Measurements from ENCODE around the gene AKR1D1. TPM values are rescaled to one million over a fixed set of nuclear protein-coding genes. Genes with fewer than 3 reads are reported as not detected.

AKR1D1 gene
- total RNA-seq, 4 donors from 2014 or later = 0.20 TPM; not detected in 3

DNA sequence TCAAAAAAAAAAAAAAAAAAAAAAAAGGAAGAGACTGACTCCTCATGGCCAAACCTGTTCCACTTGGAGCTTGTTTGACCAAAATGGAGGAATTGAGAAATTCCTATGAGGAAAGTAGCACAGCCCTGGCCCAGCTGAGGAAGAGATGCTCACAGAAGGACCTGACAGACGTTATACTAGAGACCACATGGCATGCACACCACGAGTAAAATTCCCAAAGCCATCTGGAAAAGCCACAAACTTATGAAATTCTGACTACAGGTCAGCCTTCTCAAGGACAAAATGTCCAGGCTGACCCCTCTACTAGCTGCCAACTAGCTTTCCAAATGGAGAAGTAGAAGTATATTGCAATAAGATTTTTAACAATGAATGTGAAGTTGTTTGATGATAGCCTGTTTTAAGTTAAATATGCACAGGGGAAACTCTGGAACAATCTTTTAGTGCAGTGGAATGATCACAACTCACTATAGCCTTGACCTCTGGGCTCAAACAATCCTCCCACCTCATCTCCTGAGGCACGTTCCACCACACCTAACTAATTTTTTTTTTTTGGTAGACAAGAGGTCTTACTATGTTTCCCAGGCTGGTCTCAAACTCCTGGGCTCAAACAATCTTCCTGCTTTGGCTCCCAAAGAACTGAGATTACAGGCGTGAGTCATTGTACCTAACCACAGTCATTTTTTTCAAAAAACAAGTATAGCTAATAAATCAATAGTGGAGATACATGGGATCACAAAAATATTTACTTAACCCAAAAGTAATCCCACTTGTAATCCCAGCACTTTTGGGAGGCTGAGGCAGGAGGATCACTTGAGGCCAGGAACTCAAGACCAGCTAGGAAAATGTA is 75.7 kb downstream of the AKR1D1 start:
- Histone ChIP-seq H3K36me3 (no peaks in the 10 kb centered on the region), H3K27ac (no peak overlapping the region), H3K4me3 (no peak overlapping the region), H3K9me3 (no peaks in the 10 kb centered on the region), H3K4me1 (no peaks in the 10 kb centered on the region), H3K27me3 (no peaks in the 10 kb centered on the region)
- in situ Hi-C loops (cut with MboI; ENCODE audit: low sequenced_read_pairs in 4 of 4) (loop anchor here in 2 of 4 donors (10.0 to 25.0 kb wide), 2 partner anchors 583 to 585 kb away; no protein-coding TSS in a partner anchor), intact Hi-C loops (cut with DNase I; ENCODE audit: low total_unique reads) (no loop called here)
- DNase-seq = no peak
- no peak for ATAC-seq
- no peak for TF ChIP-seq POLR2A (IDR thresholded peaks at IDR 0.05)
- TF ChIP-seq, protein P1, sequence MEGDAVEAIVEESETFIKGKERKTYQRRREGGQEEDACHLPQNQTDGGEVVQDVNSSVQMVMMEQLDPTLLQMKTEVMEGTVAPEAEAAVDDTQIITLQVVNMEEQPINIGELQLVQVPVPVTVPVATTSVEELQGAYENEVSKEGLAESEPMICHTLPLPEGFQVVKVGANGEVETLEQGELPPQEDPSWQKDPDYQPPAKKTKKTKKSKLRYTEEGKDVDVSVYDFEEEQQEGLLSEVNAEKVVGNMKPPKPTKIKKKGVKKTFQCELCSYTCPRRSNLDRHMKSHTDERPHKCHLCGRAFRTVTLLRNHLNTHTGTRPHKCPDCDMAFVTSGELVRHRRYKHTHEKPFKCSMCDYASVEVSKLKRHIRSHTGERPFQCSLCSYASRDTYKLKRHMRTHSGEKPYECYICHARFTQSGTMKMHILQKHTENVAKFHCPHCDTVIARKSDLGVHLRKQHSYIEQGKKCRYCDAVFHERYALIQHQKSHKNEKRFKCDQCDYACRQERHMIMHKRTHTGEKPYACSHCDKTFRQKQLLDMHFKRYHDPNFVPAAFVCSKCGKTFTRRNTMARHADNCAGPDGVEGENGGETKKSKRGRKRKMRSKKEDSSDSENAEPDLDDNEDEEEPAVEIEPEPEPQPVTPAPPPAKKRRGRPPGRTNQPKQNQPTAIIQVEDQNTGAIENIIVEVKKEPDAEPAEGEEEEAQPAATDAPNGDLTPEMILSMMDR (IDR thresholded peaks at IDR 0.05 in 4 of 5, conservative IDR thresholded peaks at IDR 0.05 in 1 of 5) = no peak

- no peaks in the 10 kb centered on the region for H3K27me3 ChIP-seq
- ATAC-seq (no peak), DNase-seq (no peak)
- intact Hi-C loops (cut with DNase I; ENCODE audit: low total_unique reads) = no loop called here
- no peak overlapping the region for H3K4me3 ChIP-seq
- H3K36me3 ChIP-seq = no peaks in the 10 kb centered on the region
- H3K9me3 ChIP-seq = no peaks in the 10 kb centered on the region
- H3K4me1 ChIP-seq = no peaks in the 10 kb centered on the region
- H3K27ac ChIP-seq = no peak overlapping the region
- in situ Hi-C loops (cut with MboI; ENCODE audit: low sequenced_read_pairs in 4 of 4) = loop anchor here in 2 of 4 donors (10.0 to 25.0 kb wide), 2 partner anchors 580 to 583 kb away; no protein-coding TSS in a partner anchor
- TF ChIP-seq, protein P1 (IDR thresholded peaks at IDR 0.05 in 4 of 5, conservative IDR thresholded peaks at IDR 0.05 in 1 of 5) = no peak
- TF ChIP-seq POLR2A (IDR thresholded peaks at IDR 0.05) = no peak
Measured at GRCh38 chr7:138154661-138155060, 78.4 kb downstream of the AKR1D1 start.

GRCh38 chr7:138157702-138158101 is 81.4 kb downstream of the AKR1D1 start:
- intact Hi-C loops (cut with DNase I; ENCODE audit: low total_unique reads) = no loop called here
- no peak overlapping the region for H3K27ac ChIP-seq
- no peaks in the 10 kb centered on the region for H3K36me3 ChIP-seq
- DNase-seq (no peak), ATAC-seq (no peak)
- no peak overlapping the region for H3K4me3 ChIP-seq
- H3K9me3 ChIP-seq = no peaks in the 10 kb centered on the region
- no peaks in the 10 kb centered on the region for H3K4me1 ChIP-seq
- TF ChIP-seq, protein P1 (IDR thresholded peaks at IDR 0.05 in 4 of 5, conservative IDR thresholded peaks at IDR 0.05 in 1 of 5) = no peak
- TF ChIP-seq POLR2A (IDR thresholded peaks at IDR 0.05) = no peak
- H3K27me3 ChIP-seq = no peaks in the 10 kb centered on the region
- in situ Hi-C loops (cut with MboI; ENCODE audit: low sequenced_read_pairs in 4 of 4) = loop anchor here in 2 of 4 donors (10.0 to 25.0 kb wide), 2 partner anchors 577 to 580 kb away; no protein-coding TSS in a partner anchor

- ATAC-seq (no peak), DNase-seq (no peak)
- Histone ChIP-seq H3K27me3 (no peaks in the 10 kb centered on the region), H3K4me1 (no peaks in the 10 kb centered on the region), H3K27ac (no peak overlapping the region), H3K36me3 (no peaks in the 10 kb centered on the region), H3K9me3 (no peaks in the 10 kb centered on the region), H3K4me3 (no peak overlapping the region)
- TF ChIP-seq, protein P1 (IDR thresholded peaks at IDR 0.05 in 4 of 5, conservative IDR thresholded peaks at IDR 0.05 in 1 of 5) = no peak
- TF ChIP-seq POLR2A (IDR thresholded peaks at IDR 0.05) = no peak
- in situ Hi-C loops (cut with MboI; ENCODE audit: low sequenced_read_pairs in 4 of 4) = loop anchor here in 2 of 4 donors (10.0 to 25.0 kb wide), 2 partner anchors 576 to 578 kb away; no protein-coding TSS in a partner anchor
- intact Hi-C loops (cut with DNase I; ENCODE audit: low total_unique reads) = no loop called here
Measured at GRCh38 chr7:138158739-138159528, 82.7 kb downstream of the AKR1D1 start.

Measured in gastrocnemius medialis (tissue), 4 donors.